Mucosa of descending colon (tissue), 3 donors: ENCODE results near the gene THSD8. TPM values are rescaled to one million over a fixed set of nuclear protein-coding genes. Genes with fewer than 3 reads are reported as not detected.

Source experiments
- ATAC-seq: fragments of 200-7000 bp; cut with Tn5 transposase; one replicate; pipeline ENCODE4 v1.9.1; 2020; ENCODE audit warnings: mild to moderate bottlenecking, moderate library complexity
- DNase-seq, 3 donors: peaks; one replicate each; pipeline ENCODE4 v3.0.0-alpha.2; 2020
- H3K36me3 ChIP-seq: fragments of 200-600 bp; one replicate; pipeline ENCODE4 v1.8.0; 2021; ENCODE audit warnings: low read depth, mild to moderate bottlenecking
- H3K4me1 ChIP-seq: fragments of 200-600 bp; one replicate; pipeline ENCODE4 v1.8.0; 2021; ENCODE audit warnings: low read depth, mild to moderate bottlenecking
- H3K4me3 ChIP-seq: fragments of 200-600 bp; one replicate; pipeline ENCODE4 v1.8.0; 2021; ENCODE audit warnings: mild to moderate bottlenecking
- H3K9me3 ChIP-seq: fragments of 200-600 bp; one replicate; pipeline ENCODE4 v1.8.0; 2021; ENCODE audit warnings: mild to moderate bottlenecking
- CTCF ChIP-seq: fragments of 200-600 bp; IDR thresholded peaks from one replicate; pipeline ENCODE4 v1.8.0; 2022; ENCODE audit warnings: antibody characterized with exemption, mild to moderate bottlenecking
- intact Hi-C, 2 donors: fragments of 100-400 bp; cut with DNase I in 1 of 2; cut with micrococcal nuclease in 1 of 2; formaldehyde crosslinking; loops; one replicate each; pipeline versions ENCODE4 v1.11.0 to v1.11.1; 2022; cut with DNase I, micrococcal nuclease
- microRNA-seq: library from miRNA; unstranded; fragments of <30 nt; microRNA quantifications from one replicate; pipeline ENCODE4, GENCODE V29; 2019
- total RNA-seq, 3 donors: library from RNA; stranded (reverse); fragmentation: NEBNext Ultra II Directional in 2 of 3; extraction: Animal tissue kit (Norgen Biotek cat#: 25700) in 2 of 3; gene quantifications; one replicate each; pipeline versions ENCODE4 v1.2.1 to v1.2.4, GENCODE V29; 2021 to 2023
- donor health status: DM: no; HTN: no; CAD: no; lungs with moderate emphysema.
- donor health status: DM: no; HTN: no; CAD: no.
- donor health status: DM: no; HTN: yes; CAD: no.

THSD8 gene
- total RNA-seq, 3 donors from 2014 or later = 1.5 to 10.4 (median 2.7) TPM

- intact Hi-C loops = loop anchor here in 1 of 2 donors (5.0 kb wide), 1 partner anchor 80 kb away; no protein-coding TSS in a partner anchor
- peak; percentile 82 to 91 (median 90) for DNase-seq
- Histone ChIP-seq H3K36me3 (no peaks in the 10 kb centered on the region), H3K4me3 (no peak overlapping the region), H3K9me3 (no peaks in the 10 kb centered on the region), H3K4me1 (peaks cover 3% of the 10 kb centered on the region)
- peak; percentile 98 for TF ChIP-seq CTCF
- peak; percentile 100 for ATAC-seq
Observed at GRCh38 chr19:12847159-12848139, 45.6 kb downstream of the THSD8 start.

Small RNA genes lying within 50 kb of the gene (microRNA-seq; reads per million reads assigned to microRNA genes)
- 0.70 reads per million for gene MIR5684
- gene MIR6794 = not detected

Other genes starting within 250 kb of the THSD8 start
- 10 to 100 TPM in 1 of 3 donors, 1 to 10 TPM in 2; 8.6 to 11.3 (median 8.8) TPM for gene ZNF490, start 191.3 kb upstream of the THSD8 start, total RNA-seq
- gene ZNF791, start 191.1 kb upstream of the THSD8 start, total RNA-seq = 10 to 100 TPM; 22.5 to 29.7 (median 26.9) TPM
- 100 to 1,000 TPM in 1 of 3 donors, 10 to 100 TPM in 2; 92.7 to 104 (median 96.6) TPM for gene MAN2B1, start 135.3 kb upstream of the THSD8 start, total RNA-seq
- 10 to 100 TPM in 1 of 3 donors, 1 to 10 TPM in 2; 6.4 to 13.4 (median 7.4) TPM for gene WDR83, start 135.3 kb upstream of the THSD8 start, total RNA-seq
- 10 to 100 TPM; 71.4 to 91.4 (median 88.9) TPM for gene DHPS, start 120.2 kb upstream of the THSD8 start, total RNA-seq
- gene GNG14, start 114.1 kb upstream of the THSD8 start, total RNA-seq = not detected
- gene FBXW9, start 105.4 kb upstream of the THSD8 start, total RNA-seq = 1 to 10 TPM; 6.0 to 8.9 (median 7.8) TPM
- gene TNPO2, start 78.1 kb upstream of the THSD8 start, total RNA-seq = 10 to 100 TPM; 48.9 to 73.3 (median 66.9) TPM
- 100 to 1,000 TPM; 122 to 164 (median 146) TPM for gene TRIR, start 67.4 kb upstream of the THSD8 start, total RNA-seq
- gene GET3, start 64.6 kb upstream of the THSD8 start, total RNA-seq = 10 to 100 TPM; 44.8 to 70.5 (median 50.0) TPM
- gene BEST2, start 50.3 kb upstream of the THSD8 start, total RNA-seq = 100 to 1,000 TPM in 1 of 3 donors, 10 to 100 TPM in 2; 29.0 to 167 (median 32.2) TPM
- 10 to 100 TPM; 52.2 to 91.9 (median 69.0) TPM for gene HOOK2, start 26.5 kb upstream of the THSD8 start, total RNA-seq
- gene JUNB, start 10.6 kb upstream of the THSD8 start, total RNA-seq = 100 to 1,000 TPM; 170 to 191 (median 191) TPM
- 100 to 1,000 TPM; 225 to 266 (median 256) TPM for gene PRDX2, start 269 bp upstream of the THSD8 start, total RNA-seq
- 10 to 100 TPM in 1 of 3 donors, 1 to 10 TPM in 2; 5.5 to 12.4 (median 6.5) TPM for gene RNASEH2A, start 4.5 kb downstream of the THSD8 start, total RNA-seq
- 1 to 10 TPM in 1 of 3 donors, under 1 TPM in 1, not detected in 1; 0.87 to 1.7 TPM for gene RTBDN, start 32.5 kb downstream of the THSD8 start, total RNA-seq
- gene MAST1, start 36.4 kb downstream of the THSD8 start, total RNA-seq = 1 to 10 TPM in 2 of 3 donors, under 1 TPM in 1; 0.69 to 4.1 (median 1.2) TPM
- 10 to 100 TPM; 22.8 to 31.8 (median 30.3) TPM for gene DNASE2, start 79.4 kb downstream of the THSD8 start, total RNA-seq
- not detected for gene KLF1, start 85.1 kb downstream of the THSD8 start, total RNA-seq
- 10 to 100 TPM; 24.2 to 27.2 (median 24.7) TPM for gene GCDH, start 89.1 kb downstream of the THSD8 start, total RNA-seq
- gene SYCE2, start 117.2 kb downstream of the THSD8 start, total RNA-seq = 1 to 10 TPM in 1 of 3 donors, not detected in 2; 1.2 TPM
- 10 to 100 TPM; 44.1 to 54.0 (median 48.1) TPM for gene FARSA, start 131.6 kb downstream of the THSD8 start, total RNA-seq
- gene CALR, start 136.5 kb downstream of the THSD8 start, total RNA-seq = 100 to 1,000 TPM; 433 to 945 (median 637) TPM
- 100 to 1,000 TPM in 1 of 3 donors, 10 to 100 TPM in 2; 76.4 to 117 (median 81.4) TPM for gene RAD23A, start 143.8 kb downstream of the THSD8 start, total RNA-seq
- 10 to 100 TPM in 2 of 3 donors, 1 to 10 TPM in 1; 10.0 to 16.4 (median 14.1) TPM for gene GADD45GIP1, start 155.2 kb downstream of the THSD8 start, total RNA-seq
- gene DAND5, start 167.5 kb downstream of the THSD8 start, total RNA-seq = 1 to 10 TPM in 1 of 3 donors, under 1 TPM in 1, not detected in 1; 0.34 to 1.1 TPM
- 100 to 1,000 TPM in 1 of 3 donors, 10 to 100 TPM in 2; 59.4 to 238 (median 64.6) TPM for gene NFIX, start 193.4 kb downstream of the THSD8 start, total RNA-seq